Sigmoid colon (tissue), 7 donors: ENCODE measurements around the gene ARID5B. TPM values are rescaled to one million over a fixed set of nuclear protein-coding genes. Genes with fewer than 3 reads are reported as not detected.

Experiments
- DNase-seq: peaks from one replicate; pipeline ENCODE4 v3.0.0-alpha.2; 2019
- H3K27ac ChIP-seq, 4 donors: fragments of 200-600 bp; sonication (generic); one replicate each; pipeline ENCODE4 v1.5.1; 2016 to 2019; ENCODE audit warnings: mild to moderate bottlenecking in 1 of 4
- H3K27me3 ChIP-seq, 3 donors: fragments of 200-600 bp; sonication (generic); one replicate each; pipeline ENCODE4 v1.5.1; 2019; ENCODE audit warnings: mild to moderate bottlenecking in 1 of 3
- H3K36me3 ChIP-seq, 4 donors: fragments of 200-600 bp; sonication (generic); one replicate each; pipeline ENCODE4 v1.5.1; 2016 to 2019
- H3K4me1 ChIP-seq, 4 donors: fragments of 200-600 bp; sonication (generic); one replicate each; pipeline ENCODE4 v1.5.1; 2017 to 2019
- H3K4me3 ChIP-seq, 4 donors: fragments of 200-600 bp; sonication (generic); one replicate each; pipeline ENCODE4 v1.5.1; 2017 to 2019; ENCODE audit warnings: mild to moderate bottlenecking in 2 of 4, moderate library complexity in 1 of 4
- H3K9me3 ChIP-seq, 4 donors: fragments of 200-600 bp in 3 of 4; sonication (generic) in 3 of 4; one replicate each; pipeline versions ENCODE4 v1.5.1 to v1.6.1; 2013 to 2019
- EP300 ChIP-seq, 4 donors: sonication (generic); formaldehyde crosslinking; IDR thresholded peaks; one replicate each; pipeline ENCODE4 v1.6.1; 2017; ENCODE audit warnings: antibody characterized with exemption in 4 of 4
- POLR2A ChIP-seq, 2 donors: fragments of 450-650 bp; IDR thresholded peaks; one replicate each; pipeline ENCODE4 v1.6.1; 2016; ENCODE audit warnings: antibody characterized with exemption in 2 of 2, mild to moderate bottlenecking in 2 of 2, moderate library complexity in 2 of 2
- POLR2AphosphoS5 ChIP-seq, 4 donors: sonication (generic); formaldehyde crosslinking; IDR thresholded peaks; one replicate each; pipeline ENCODE4 v1.6.1; 2017; ENCODE audit warnings: antibody characterized with exemption in 4 of 4
- WGBS, 2 donors: extraction: QIAGEN DNeasy Blood & Tissue Kit; methylation state at CpG; one replicate each; pipeline ENCODE4 v1.1.7; 2013; 5-methylcytosine and 5-hydroxymethylcytosine counted together
- intact Hi-C: fragments of 100-400 bp; cut with DNase I; formaldehyde crosslinking; loops from one replicate; pipeline ENCODE4 v1.15.1; 2023
- polyA plus RNA-seq, 3 donors: library from polyadenylated mRNA; stranded (reverse); fragments of 200-250 nt; gene quantifications; one replicate each; pipeline ENCODE4 v1.2.3, GENCODE V29; 2013
- total RNA-seq, 4 donors: library from RNA; depleted of rRNA; stranded (reverse); fragments of >200 nt; gene quantifications; one replicate each; pipeline ENCODE4 v1.1.0, GENCODE V29; 2016
- TF ChIP-seq, protein P1 (sequence below), 4 experiments: fragments of 450-650 bp in 3 of 4; fragments of 200-600 bp in 1 of 4; IDR thresholded peaks; one replicate each; pipeline ENCODE4 v1.5.1; 2016 to 2019; ENCODE audit warnings: antibody characterized with exemption in 4 of 4, mild to moderate bottlenecking in 3 of 4, moderate library complexity in 2 of 4
- donor health status: healthy with polysubstance abuse.
- donor health status: Bipolar disorder and iron deficiency.
- donor health status: healthy.

Gene ARID5B
- total and polyA plus RNA-seq, 7 donors, result 2.3 to 109 (median 29.6) TPM

DNA sequence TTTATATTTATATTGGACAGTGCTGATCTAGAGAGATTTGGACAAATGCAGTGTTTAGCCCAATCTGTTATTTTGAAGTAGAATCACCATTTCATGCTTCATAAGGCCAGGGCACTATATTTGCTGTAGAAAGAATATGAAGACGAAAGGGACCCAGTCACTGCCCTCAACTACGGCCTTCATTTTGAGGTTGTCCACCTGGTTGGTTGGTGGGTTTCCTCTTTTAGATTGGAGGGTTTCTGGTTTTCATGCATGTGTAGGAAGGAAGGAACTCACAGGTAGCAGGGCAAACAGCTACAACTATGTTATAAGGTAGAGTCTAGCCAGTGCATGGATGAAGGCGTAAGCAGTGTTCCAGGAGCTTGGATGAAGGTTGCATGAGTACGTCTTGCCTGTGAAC lies 56.3 kb downstream of the ARID5B start:
- Histone ChIP-seq H3K36me3 (no peaks in the 10 kb centered on the region), H3K9me3 (no peaks in the 10 kb centered on the region), H3K4me1 (peaks cover 0 to 16% (median 5%) of the 10 kb centered on the region in 4 donors), H3K27ac (no peak overlapping the region), H3K4me3 (no peak overlapping the region), H3K27me3 (no peaks in the 10 kb centered on the region)
- 87 to 97% methylated on average over 4 of the region's 4 CpGs for WGBS, 2 donors
- no peak for TF ChIP-seq POLR2A (IDR thresholded peaks at IDR 0.05)
- no peak for DNase-seq
- intact Hi-C loops, result no loop called here

DNA sequence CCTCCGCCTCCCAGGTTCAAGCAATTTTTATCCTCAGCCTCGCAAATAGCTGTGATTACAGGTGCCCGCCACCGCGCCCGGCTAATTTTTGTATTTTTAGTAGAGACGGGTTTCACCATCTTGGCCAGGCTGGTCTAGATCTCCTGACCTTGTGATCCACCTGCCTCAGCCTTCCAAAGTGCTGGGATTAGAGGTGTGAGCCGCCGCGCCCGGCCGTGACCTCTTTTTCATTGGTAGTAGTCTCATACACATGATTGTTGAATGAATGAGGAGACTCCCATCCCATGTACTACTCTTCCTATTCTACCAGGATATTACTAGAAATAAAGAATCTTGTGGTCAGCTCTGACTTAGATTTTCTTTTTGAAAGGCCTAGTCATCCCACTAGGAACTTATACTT lies 56.8 kb downstream of the ARID5B start:
- Histone ChIP-seq H3K4me1 (peaks cover 0 to 21% (median 9%) of the 10 kb centered on the region in 4 donors), H3K36me3 (no peaks in the 10 kb centered on the region), H3K27me3 (no peaks in the 10 kb centered on the region), H3K9me3 (no peaks in the 10 kb centered on the region), H3K27ac (no peak overlapping the region), H3K4me3 (no peak overlapping the region)
- no peak for DNase-seq
- TF ChIP-seq, protein P1, sequence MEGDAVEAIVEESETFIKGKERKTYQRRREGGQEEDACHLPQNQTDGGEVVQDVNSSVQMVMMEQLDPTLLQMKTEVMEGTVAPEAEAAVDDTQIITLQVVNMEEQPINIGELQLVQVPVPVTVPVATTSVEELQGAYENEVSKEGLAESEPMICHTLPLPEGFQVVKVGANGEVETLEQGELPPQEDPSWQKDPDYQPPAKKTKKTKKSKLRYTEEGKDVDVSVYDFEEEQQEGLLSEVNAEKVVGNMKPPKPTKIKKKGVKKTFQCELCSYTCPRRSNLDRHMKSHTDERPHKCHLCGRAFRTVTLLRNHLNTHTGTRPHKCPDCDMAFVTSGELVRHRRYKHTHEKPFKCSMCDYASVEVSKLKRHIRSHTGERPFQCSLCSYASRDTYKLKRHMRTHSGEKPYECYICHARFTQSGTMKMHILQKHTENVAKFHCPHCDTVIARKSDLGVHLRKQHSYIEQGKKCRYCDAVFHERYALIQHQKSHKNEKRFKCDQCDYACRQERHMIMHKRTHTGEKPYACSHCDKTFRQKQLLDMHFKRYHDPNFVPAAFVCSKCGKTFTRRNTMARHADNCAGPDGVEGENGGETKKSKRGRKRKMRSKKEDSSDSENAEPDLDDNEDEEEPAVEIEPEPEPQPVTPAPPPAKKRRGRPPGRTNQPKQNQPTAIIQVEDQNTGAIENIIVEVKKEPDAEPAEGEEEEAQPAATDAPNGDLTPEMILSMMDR (IDR thresholded peaks at IDR 0.05), result no peak
- TF ChIP-seq POLR2A (IDR thresholded peaks at IDR 0.05) (no peak), EP300 (IDR thresholded peaks at IDR 0.05) (no peak), POLR2AphosphoS5 (IDR thresholded peaks at IDR 0.05) (no peak)
- WGBS, 2 donors, result 96 to 98% methylated on average over 12 of the region's 12 CpGs
- intact Hi-C loops, result no loop called here

DNA sequence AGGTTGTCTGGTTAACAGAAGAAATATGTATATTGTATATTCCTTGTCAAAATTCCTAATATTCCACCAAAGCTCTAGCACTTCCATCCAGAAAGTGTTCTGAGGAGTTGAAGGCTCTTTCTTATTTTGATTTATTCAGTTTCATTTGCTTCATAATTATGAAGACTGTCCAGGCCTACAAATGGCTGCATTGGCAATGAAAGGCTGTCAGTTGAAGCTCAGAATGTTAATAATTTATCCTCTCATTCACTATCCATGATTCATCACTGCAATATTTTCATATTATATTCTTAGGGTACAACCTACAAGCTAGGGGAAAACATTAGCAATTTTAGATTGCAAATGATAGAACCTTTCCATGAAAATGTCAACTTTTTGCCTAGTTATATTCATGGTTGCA lies 57.3 kb downstream of the ARID5B start:
- TF ChIP-seq POLR2A (IDR thresholded peaks at IDR 0.05) (no peak), EP300 (IDR thresholded peaks at IDR 0.05) (no peak), POLR2AphosphoS5 (IDR thresholded peaks at IDR 0.05) (no peak)
- TF ChIP-seq, protein P1 (IDR thresholded peaks at IDR 0.05), result no peak
- Histone ChIP-seq H3K4me3 (no peak overlapping the region), H3K27me3 (no peaks in the 10 kb centered on the region), H3K36me3 (no peaks in the 10 kb centered on the region), H3K9me3 (no peaks in the 10 kb centered on the region), H3K4me1 (peaks cover 0 to 26% (median 13%) of the 10 kb centered on the region in 4 donors), H3K27ac (no peak overlapping the region)
- no peak for DNase-seq
- intact Hi-C loops, result no loop called here

DNA sequence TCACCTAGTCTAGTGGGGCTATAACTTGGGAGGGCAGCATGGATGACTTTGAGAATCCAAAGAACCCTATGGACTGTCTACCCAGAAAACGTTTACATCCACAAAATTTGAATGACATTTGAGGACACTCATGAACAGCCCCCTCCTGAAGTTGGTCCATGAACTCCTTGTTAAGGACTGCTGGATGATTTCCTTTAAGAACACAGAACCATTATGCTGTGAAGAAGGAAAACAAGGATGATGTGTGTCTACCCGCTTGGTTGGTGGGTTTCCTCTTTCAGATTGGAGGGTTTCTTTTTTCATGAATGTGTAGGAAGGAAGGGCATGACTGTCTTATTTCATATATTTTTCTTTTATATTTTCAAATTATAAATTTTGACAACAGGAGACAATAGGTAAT lies 58.3 kb downstream of the ARID5B start:
- no peak for DNase-seq
- H3K27me3 ChIP-seq, result no peaks in the 10 kb centered on the region
- WGBS, 2 donors, result 71 to 72% methylated on average over 2 of the region's 2 CpGs
- H3K4me3 ChIP-seq, result no peak overlapping the region
- peak overlapping the region in 2 of 4 donors; percentile 38 to 39 for H3K27ac ChIP-seq
- TF ChIP-seq, protein P1 (IDR thresholded peaks at IDR 0.05), result no peak
- TF ChIP-seq POLR2AphosphoS5 (IDR thresholded peaks at IDR 0.05) (no peak), POLR2A (IDR thresholded peaks at IDR 0.05) (no peak), EP300 (IDR thresholded peaks at IDR 0.05) (no peak)
- peaks cover 0 to 36% (median 24%) of the 10 kb centered on the region in 4 donors for H3K4me1 ChIP-seq
- H3K9me3 ChIP-seq, result no peaks in the 10 kb centered on the region
- intact Hi-C loops, result no loop called here
- H3K36me3 ChIP-seq, result no peaks in the 10 kb centered on the region

DNA sequence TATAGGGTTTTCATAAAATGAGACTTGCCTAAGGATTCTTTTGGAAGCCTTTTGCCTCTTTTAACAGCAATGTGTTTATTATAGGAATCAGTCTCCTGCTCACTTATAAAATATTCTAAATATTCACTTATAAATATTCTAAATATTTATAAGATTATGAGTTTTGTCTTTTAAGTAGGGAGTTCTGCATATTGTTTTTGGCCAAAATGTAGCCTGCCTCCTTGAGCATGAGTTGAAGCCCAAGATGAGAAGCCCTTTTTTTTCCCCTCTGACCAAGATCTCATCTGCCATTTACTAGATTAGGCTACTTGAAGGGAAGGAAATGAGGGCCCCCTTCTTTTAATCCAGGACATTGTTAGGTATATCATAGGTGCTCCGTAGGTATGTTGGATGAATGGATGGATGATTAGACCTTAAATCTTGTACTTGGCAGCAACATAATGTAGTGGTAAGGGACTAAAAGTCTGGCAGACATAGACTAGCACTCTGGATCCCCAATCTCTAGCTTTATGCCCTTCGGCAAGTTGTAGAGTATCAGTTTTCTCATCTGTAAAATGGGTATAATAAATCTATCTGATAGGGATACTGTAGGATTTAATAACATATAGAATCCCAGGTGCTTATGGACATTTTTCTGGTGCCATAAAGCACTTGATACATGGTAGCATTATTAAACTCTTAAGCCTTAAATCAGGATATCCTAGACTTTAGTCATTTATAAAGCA lies 59.1 kb downstream of the ARID5B start:
- DNase-seq, result no peak
- TF ChIP-seq, protein P1 (IDR thresholded peaks at IDR 0.05), result no peak
- TF ChIP-seq EP300 (IDR thresholded peaks at IDR 0.05), result no peak
- intact Hi-C loops, result no loop called here

More for the DNA sequence above, 59.1 kb downstream of the ARID5B start:
- no peaks in the 10 kb centered on the region for H3K36me3 ChIP-seq
- H3K27me3 ChIP-seq, result no peaks in the 10 kb centered on the region
- no peak overlapping the region for H3K4me3 ChIP-seq
- H3K27ac ChIP-seq, result peak overlapping the region in 2 of 4 donors; percentile 38 to 39
- 96 to 98% methylated on average over 2 of the region's 2 CpGs for WGBS, 2 donors
- peaks cover 0 to 38% (median 28%) of the 10 kb centered on the region in 4 donors for H3K4me1 ChIP-seq
- H3K9me3 ChIP-seq, result no peaks in the 10 kb centered on the region
